Ammon's horn (tissue), 1 donor: Measurements from ENCODE around the gene GPR37L1.
A peak's percentile ranks its signal among the peaks of the same experiment; 100 is the strongest.
"Not testable (repeated sequence)": the region's sequence is repeated elsewhere in the genome, so short reads cannot be mapped to it uniquely, and the experiment has no call there.

Experiments
- DNase-seq: peaks from one replicate; pipeline ENCODE4 v3.0.0-alpha.2; 2016; ENCODE audit warnings: low spot score

Gene GPR37L1

DNA sequence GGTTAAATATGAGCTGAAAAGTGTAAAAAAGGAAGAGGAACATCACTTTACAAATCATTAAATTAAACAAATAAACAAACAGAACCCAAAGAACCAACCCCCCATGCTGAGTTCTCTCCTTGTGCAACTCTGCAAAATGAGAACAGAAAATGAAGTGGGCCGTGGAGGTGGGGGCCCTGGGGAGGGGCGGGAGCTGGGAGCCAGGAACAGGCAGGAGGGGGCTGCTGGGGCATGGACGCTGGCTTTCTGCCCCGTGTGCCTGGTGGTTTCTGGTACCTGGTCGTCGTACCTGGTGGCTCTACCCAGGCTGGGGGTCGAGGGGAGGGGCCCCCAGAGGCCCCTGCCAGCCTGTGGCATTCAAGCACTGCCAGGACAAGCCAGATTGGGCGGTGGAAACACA, 10.8 kb downstream of the GPR37L1 start:
- no peak for DNase-seq

- no peak for DNase-seq
Observed at GRCh38 chr1:202133989-202134388, 11.3 kb downstream of the GPR37L1 start.

DNA sequence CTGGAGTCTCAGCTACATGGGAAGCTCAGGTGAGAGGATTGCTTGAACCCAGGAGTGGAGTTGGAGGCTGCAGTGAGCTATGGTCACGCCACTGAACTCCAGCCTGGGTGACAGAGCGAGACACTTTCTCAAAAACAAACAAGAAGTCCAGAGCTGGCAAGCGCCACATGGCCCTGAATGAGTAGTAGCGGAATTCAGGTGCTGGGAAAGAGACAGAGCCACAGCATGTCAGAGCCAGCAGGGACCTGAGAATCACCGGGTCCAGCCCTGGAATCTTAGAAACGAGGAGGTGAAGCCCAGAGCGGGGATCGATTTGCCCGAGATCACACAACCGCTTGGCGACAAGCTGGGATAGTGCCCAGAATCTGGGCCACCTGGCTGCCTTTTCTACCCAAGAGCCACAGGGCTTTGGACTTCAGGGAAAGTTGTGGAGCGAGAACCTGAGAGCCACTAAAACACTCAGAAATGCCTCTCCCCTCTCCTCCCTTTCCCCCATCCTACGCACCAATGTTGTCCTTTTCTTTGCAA, 12.0 kb downstream of the GPR37L1 start:
- DNase-seq, result no peak

DNA sequence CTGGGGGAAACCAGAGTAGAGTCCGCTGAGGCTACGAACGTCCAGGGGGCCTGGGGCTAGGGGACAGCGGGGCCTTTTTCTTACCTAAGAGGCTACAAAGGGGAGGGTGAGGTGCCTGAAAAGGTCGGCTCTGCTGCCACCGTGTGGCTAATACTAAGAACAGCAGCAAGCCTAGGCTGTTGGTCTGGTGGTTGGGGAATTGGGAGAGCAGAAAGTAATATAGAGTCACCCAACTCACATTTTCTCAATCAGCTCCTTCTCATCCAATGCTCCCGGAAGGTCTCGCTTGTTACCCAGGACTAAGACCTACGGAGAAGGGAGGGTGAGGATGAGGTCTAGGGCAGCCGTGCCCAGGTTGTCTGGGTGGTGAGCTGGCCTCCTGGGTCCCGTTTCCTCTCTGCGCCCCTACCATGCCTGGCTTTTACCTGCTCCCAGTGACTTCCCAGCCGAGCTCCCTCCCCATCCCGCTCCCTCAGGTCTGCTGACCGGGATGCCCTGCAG, 12.6 kb downstream of the GPR37L1 start:
- peak; percentile 91 for DNase-seq

- DNase-seq, result no peak
Observed at GRCh38 chr1:202140833-202141232, 18.1 kb downstream of the GPR37L1 start.

DNA sequence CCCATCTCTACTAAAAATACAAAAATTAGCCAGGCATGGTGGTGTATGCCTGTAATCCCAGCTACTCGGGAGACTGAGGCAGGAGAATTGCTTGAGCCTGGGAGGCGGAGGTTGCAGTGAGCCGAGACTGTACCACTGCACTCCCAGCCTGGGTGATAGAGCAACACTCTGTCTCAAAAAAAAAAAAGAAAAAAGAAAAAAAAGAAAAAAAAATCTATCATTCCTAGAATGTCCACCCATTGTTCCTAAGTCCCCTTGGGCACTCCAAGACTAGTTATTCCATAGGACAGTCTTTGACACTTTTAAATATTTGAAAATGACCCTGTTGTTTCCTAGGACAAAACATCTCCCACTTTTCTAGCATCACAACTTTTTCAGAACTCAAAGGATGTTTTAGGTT, 18.8 kb downstream of the GPR37L1 start:
- DNase-seq, result not testable (repeated sequence)

GRCh38 chr1:202143011-202143767, 20.5 kb downstream of the GPR37L1 start:
- DNase-seq, result peak; percentile 60

- DNase-seq, result no peak
Observed at GRCh38 chr1:202143768-202144401, 21.2 kb downstream of the GPR37L1 start.

DNA sequence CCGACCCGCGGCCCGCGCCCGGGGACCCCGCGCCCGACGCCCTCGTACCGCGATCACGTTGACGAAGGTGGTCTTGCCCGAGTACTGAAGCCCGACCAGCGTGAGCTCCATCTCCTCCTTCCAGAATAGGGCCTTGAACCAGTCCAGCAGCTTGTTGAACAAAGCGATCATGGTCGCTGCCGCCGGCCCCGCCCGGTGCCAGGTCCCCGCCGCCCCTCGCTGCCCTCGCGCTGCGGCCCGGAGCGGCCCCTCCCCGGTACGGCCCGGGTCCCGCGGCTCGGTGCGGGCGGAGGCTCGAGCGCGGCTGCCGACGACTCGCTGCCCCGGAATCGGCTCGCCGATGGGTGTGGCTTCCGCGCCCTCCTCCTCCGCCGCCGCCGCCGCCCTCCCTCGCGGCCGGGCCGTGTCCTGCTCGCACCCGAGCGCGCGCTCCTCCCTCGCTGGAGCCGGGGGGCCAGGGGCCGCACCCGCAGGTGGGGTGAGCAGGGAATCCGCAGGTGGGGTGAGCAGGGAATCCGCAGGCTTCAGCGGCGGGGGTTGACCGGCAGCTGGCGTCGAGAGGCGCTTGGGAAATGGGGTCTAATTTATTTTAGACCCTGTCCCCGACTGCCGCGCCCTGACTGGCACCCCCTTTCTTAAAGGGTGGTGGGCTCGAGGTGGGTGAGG, 21.8 kb downstream of the GPR37L1 start, which contains the start of gene ARL8A:
Gene ARL8A, minus strand, starts transcription at position 336 of the 666 bp plus-strand sequence. Its CDS starts 165 bp downstream, at position 171.
- DNase-seq, result peak; percentile 82

DNA sequence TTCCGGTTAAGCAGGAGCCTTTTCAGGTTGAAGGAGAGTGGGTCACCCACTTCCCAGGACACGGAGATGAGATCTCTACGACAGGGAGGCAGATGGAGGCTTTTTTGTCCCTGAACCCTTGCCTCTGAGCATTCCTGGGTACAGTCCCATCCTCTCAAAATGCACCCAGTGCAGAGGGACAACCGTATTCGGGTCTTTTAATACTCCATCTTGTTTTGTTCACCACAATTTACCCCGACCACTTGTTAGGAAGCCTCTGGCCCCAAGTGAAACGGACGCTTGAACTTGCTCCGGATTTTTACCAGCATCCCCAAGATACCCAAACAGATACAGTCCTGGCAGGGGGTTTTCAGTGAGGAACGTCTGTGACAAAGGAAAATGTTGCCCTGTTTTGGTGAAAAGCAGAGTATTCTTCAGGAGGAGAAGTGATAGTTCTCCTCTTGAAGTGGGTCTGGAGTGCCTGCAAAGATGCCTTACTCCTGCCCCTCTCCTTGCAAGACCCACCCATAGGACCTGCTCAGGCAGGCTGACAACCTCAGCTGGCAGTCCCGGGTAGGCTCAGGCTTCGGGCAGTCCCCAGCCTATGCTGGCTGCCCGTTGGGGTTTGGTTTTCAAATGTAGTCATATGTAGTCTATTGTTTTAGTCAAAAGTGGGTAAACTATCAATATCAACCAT, 22.5 kb downstream of the GPR37L1 start:
- no peak for DNase-seq

- DNase-seq, result not testable (repeated sequence)
Observed at GRCh38 chr1:202145744-202146140, 23.0 kb downstream of the GPR37L1 start.

- DNase-seq, result no peak
Observed at GRCh38 chr1:202146279-202146678, 23.6 kb downstream of the GPR37L1 start.

GRCh38 chr1:202146993-202147392, 24.3 kb downstream of the GPR37L1 start:
- DNase-seq, result no peak

- no peak for DNase-seq
Observed at GRCh38 chr1:202148391-202148790, 25.7 kb downstream of the GPR37L1 start.

GRCh38 chr1:202149566-202149965, 26.8 kb downstream of the GPR37L1 start:
- DNase-seq, result no peak

DNA sequence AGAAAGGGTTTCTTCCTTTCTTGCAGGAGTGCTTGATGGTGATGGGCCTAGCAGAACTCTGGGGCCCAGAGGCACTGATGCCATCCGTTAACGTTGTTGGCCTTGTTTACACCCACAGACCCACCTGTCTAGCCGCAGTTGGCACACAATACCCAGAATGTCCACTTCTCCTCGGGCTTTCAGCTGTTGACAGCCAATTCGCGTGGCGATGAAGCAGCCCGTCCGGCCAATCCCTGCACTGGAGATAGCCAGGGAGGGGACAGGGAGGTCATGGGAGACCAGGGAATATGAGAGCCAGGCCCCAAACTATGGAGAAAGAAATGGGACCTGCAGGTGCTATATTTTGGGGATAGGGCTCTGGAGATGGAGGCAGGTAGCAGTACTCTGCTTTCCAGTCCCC, 27.5 kb downstream of the GPR37L1 start:
- no peak for DNase-seq

GRCh38 chr1:202150602-202151001, 27.9 kb downstream of the GPR37L1 start:
- DNase-seq, result no peak

DNA sequence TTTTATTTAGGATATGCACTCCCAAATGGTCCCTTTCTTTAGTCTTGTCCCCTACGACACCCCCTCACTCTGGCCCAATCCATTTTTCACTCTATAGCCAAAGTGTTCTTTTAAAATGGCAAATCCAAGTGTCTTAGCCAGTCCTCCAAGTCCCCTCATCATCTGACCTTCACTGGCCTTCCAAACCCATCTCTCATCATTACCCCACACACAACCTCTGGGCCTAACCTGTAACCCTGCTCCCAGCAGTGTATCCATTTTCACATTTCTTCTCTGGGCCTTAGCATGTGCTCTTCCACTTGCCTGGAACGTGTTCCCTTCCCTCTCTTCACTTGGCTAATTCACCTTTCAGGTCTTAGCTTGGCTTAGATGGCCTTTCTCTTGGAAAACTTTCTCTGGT, 28.3 kb downstream of the GPR37L1 start:
- DNase-seq, result no peak

DNA sequence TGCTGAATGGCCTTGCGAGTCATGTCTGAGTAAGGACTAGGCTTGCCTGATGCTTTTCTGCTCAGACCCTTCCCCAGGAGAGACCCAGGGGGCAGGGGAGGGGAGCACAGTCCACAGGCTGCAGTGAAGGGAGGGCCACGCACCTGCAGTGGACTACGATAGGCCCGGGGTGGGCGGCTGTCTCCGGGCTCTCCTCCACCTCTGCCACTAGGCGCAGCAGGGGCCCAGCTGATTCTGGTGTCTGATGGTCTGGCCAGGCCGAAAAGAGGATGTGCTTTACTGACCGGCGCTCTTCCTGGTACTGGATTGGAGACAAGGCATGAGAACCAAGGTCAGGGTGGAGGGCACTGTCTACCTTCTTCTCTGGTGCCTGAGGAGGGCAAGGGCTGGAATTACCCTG, 29.7 kb downstream of the GPR37L1 start:
- DNase-seq, result no peak

DNA sequence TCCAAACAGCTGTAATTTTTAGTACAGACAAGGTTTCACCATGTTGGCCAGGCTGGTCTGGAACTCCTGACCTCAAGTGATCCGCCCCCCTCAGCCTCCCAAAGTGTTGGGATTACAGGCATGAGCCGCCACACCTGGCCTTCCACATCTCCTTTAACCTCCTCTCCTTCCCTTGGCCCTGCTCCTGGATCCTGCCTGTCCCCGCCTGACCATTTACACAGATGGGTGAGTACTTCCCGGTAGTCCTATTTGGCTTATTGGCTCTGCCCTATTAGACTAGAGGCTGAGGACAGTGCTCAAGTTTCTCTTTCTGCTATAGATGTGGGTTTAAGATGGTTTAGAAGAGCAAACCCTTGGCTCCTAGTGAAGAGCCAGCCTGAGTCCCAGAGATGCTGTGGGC, 30.6 kb downstream of the GPR37L1 start:
- no peak for DNase-seq

GRCh38 chr1:202154148-202154765, 31.5 kb downstream of the GPR37L1 start:
- no peak for DNase-seq
